ENCODE measurements around the gene SORCS1. TPM values are rescaled to one million over a fixed set of nuclear protein-coding genes. Genes with fewer than 3 reads are reported as not detected.

SORCS1 gene
- total and polyA plus RNA-seq, 2 of the 13 experiments (the other 11 are each of a cell fraction or from before 2014, with no cell fraction given), result not detected

GRCh38 chr10:106904209-106904608, 260.3 kb downstream of the SORCS1 start:
- H3K36me3 ChIP-seq (replicated peaks in 1 of 2; ENCODE audit: control insufficient read depth in 1 of 2, insufficient read depth in 2 of 2, low read length in 2 of 2), result no peaks in the 10 kb centered on the region
- no peaks in the 10 kb centered on the region for H4K20me1 ChIP-seq (ENCODE audit: insufficient read depth, low read length)
- ChIA-PET CTCF (ENCODE audit: low intra/inter-chr PET ratio, low total read pairs) (no interaction called here), POLR2A (no interaction called here)
- BruUV-seq (replicated peaks), result no TSS peak
- no peak overlapping the region for H3K27ac ChIP-seq (ENCODE audit: extremely low read length, insufficient read depth, low read length)
- H3K27me3 ChIP-seq (ENCODE audit: control insufficient read depth in 1 of 2, insufficient read depth in 2 of 2, low read length in 2 of 2), result no peaks in the 10 kb centered on the region
- H3K79me2 ChIP-seq (ENCODE audit: insufficient read depth, low read length), result no peaks in the 10 kb centered on the region
- intact Hi-C loops (cut with micrococcal nuclease; ENCODE audit: unreplicated experiment), result no loop called here
- FAIRE-seq, result no peak
- no peak overlapping the region for H3K9ac ChIP-seq (ENCODE audit: insufficient read depth, low read depth, low read length)
- in situ Hi-C loops (cut with HindIII; ENCODE audit: extremely low pct_ligation_motif_present, low pct_unique_long_range_greater_than_20kb), result no loop called here
- no peak overlapping the region for H3K4me2 ChIP-seq (ENCODE audit: low read depth, low read length)
- no peak overlapping the region for H2AFZ ChIP-seq (ENCODE audit: low read length)
- H3K9me3 ChIP-seq (ENCODE audit: low read length), result peaks cover 38% of the 10 kb centered on the region
- WGBS (ENCODE audit: low lambda C conversion rate), result 0% methylated on average over 1 of the region's 1 CpG
- H3K4me3 ChIP-seq (replicated peaks in 1 of 3; ENCODE audit: insufficient read depth in 1 of 3, low read depth in 2 of 3, low read length in 3 of 3), result no peak overlapping the region
- no peaks in the 10 kb centered on the region for H3K4me1 ChIP-seq (ENCODE audit: insufficient read depth, low read length)
- ATAC-seq, result no peak
- no peak for DNase-seq (ENCODE audit: low spot score)
- no peak for TF ChIP-seq ZMAT3 (CRISPR knock-in tag; conservative IDR thresholded peaks at IDR 0.05)
- TF ChIP-seq KLF6 (CRISPR knock-in tag; IDR thresholded peaks at IDR 0.05), result no peak
- TF ChIP-seq ADNP (CRISPR knock-in tag; IDR thresholded peaks at IDR 0.05), result no peak
- no peak for TF ChIP-seq ZBTB40 (IDR thresholded peaks at IDR 0.05)
- TF ChIP-seq ZBTB40 (CRISPR knock-in tag; IDR thresholded peaks at IDR 0.05), result no peak
- TF ChIP-seq SRSF4 (IDR thresholded peaks at IDR 0.05; ENCODE audit: low read depth, low read length, poor library complexity, severe bottlenecking), result no peak
- TF ChIP-seq POLR2A (IDR thresholded peaks at IDR 0.05; ENCODE audit: insufficient read depth in 1 of 2, low read depth in 2 of 2, low read length in 2 of 2), result no peak
- TF ChIP-seq ZNF564 (CRISPR knock-in tag; IDR thresholded peaks at IDR 0.05), result no peak
- TF ChIP-seq FOSL2 (CRISPR knock-in tag; IDR thresholded peaks at IDR 0.05), result no peak
- no peak for TF ChIP-seq ARID2 (CRISPR knock-in tag; IDR thresholded peaks at IDR 0.05; ENCODE audit: borderline replicate concordance)
- no peak for TF ChIP-seq CHD4 (IDR thresholded peaks at IDR 0.05; ENCODE audit: borderline replicate concordance, low read length)
- TF ChIP-seq TBP (CRISPR knock-in tag; IDR thresholded peaks at IDR 0.05), result no peak
- TF ChIP-seq ZFYVE20 (CRISPR knock-in tag; IDR thresholded peaks at IDR 0.05; ENCODE audit: borderline replicate concordance, low read depth), result no peak
- TF ChIP-seq, protein P1, sequence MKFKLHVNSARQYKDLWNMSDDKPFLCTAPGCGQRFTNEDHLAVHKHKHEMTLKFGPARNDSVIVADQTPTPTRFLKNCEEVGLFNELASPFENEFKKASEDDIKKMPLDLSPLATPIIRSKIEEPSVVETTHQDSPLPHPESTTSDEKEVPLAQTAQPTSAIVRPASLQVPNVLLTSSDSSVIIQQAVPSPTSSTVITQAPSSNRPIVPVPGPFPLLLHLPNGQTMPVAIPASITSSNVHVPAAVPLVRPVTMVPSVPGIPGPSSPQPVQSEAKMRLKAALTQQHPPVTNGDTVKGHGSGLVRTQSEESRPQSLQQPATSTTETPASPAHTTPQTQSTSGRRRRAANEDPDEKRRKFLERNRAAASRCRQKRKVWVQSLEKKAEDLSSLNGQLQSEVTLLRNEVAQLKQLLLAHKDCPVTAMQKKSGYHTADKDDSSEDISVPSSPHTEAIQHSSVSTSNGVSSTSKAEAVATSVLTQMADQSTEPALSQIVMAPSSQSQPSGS (CRISPR knock-in tag; IDR thresholded peaks at IDR 0.05), result no peak
- no peak for TF ChIP-seq MYPOP (CRISPR knock-in tag; IDR thresholded peaks at IDR 0.05)
- TF ChIP-seq PAWR (CRISPR knock-in tag; IDR thresholded peaks at IDR 0.05; ENCODE audit: borderline replicate concordance), result no peak

Measured in HepG2 (cell line).